ENCODE results near the gene SART3. TPM values are rescaled to one million over a fixed set of nuclear protein-coding genes. Genes with fewer than 3 reads are reported as not detected.

SART3 gene
- polyA plus RNA-seq, 1 of the 3 experiments (the other 2 are of a cell fraction) = 28.9 TPM

- Histone ChIP-seq H4K20me1 (ENCODE audit: insufficient read depth) (peaks cover 3% of the 10 kb centered on the region; the same call in 1 of the 2 replicates), H3K9me3 (no peaks in the 10 kb centered on the region), H3K4me1 (ENCODE audit: control insufficient read depth in 1 of 2, insufficient read depth in 2 of 2, low read depth in 1 of 2, low read length in 1 of 2) (peaks cover 31 to 33% of the 10 kb centered on the region in 2 experiments), H3K79me2 (ENCODE audit: insufficient read depth) (peaks cover 40% of the 10 kb centered on the region), H3F3A (replicated peaks; ENCODE audit: insufficient read depth) (peaks cover 25% of the 10 kb centered on the region), H3K4me3 (ENCODE audit: low read depth in 2 of 2, low read length in 1 of 2) (no peak overlapping the region), H2AFZ (ENCODE audit: low read depth) (no peak overlapping the region), H3K27ac (ENCODE audit: low read depth in 2 of 2, low read length in 1 of 2) (peak overlapping the region; percentile 65 to 86; a peak in 2 of 4 replicates), H3K27me3 (ENCODE audit: insufficient read depth) (no peaks in the 10 kb centered on the region), H3K36me3 (replicated peaks in 1 of 2; ENCODE audit: control insufficient read depth in 1 of 2, insufficient read depth in 2 of 2, low read length in 1 of 2) (peaks cover 46 to 57% of the 10 kb centered on the region in 2 experiments), H3K9ac (no peak overlapping the region), H3K4me2 (no peak overlapping the region), H3K9me2 (no peaks in the 10 kb centered on the region)
- DNase-seq = no peak
- ChIA-PET POLR2A (interaction anchor here (0.7 kb wide), 1 partner anchor 40 kb away, joined by 4 read pairs; no protein-coding TSS in a partner anchor), CTCF (interaction anchor here (0.6 to 16.0 kb wide), 10 partner anchors 13 to 319 kb away, joined by 3 to 503 read pairs (median 4); no protein-coding TSS in a partner anchor)
- no peak for TF ChIP-seq EZH2phosphoT487 (IDR thresholded peaks at IDR 0.05; ENCODE audit: borderline replicate concordance, low read depth)
- TF ChIP-seq MAX (IDR thresholded peaks at IDR 0.05; ENCODE audit: low read depth) = no peak
- TF ChIP-seq FOXJ3 (CRISPR knock-in tag; IDR thresholded peaks at IDR 0.05) = no peak
- no peak for TF ChIP-seq POLR2AphosphoS5 (IDR thresholded peaks at IDR 0.05; ENCODE audit: low read depth, low read length)
- no peak for TF ChIP-seq CTCF (IDR thresholded peaks at IDR 0.05)
- TF ChIP-seq JUND (IDR thresholded peaks at IDR 0.05) = no peak
- TF ChIP-seq MEF2A (IDR thresholded peaks at IDR 0.05; ENCODE audit: borderline replicate concordance, low read depth) = no peak
- TF ChIP-seq PBX3 (IDR thresholded peaks at IDR 0.05) = no peak
- TF ChIP-seq ELF1 (IDR thresholded peaks at IDR 0.05) = no peak
- no peak for TF ChIP-seq TCF12 (IDR thresholded peaks at IDR 0.05)
- TF ChIP-seq FOXM1 (IDR thresholded peaks at IDR 0.05; ENCODE audit: low read depth) = no peak
- no peak for TF ChIP-seq RAD21 (IDR thresholded peaks at IDR 0.05; ENCODE audit: low read length)
- no peak for TF ChIP-seq ZBTB33 (IDR thresholded peaks at IDR 0.05; ENCODE audit: borderline replicate concordance, low read depth)
- no peak for TF ChIP-seq RFX5 (IDR thresholded peaks at IDR 0.05; ENCODE audit: low read length)
Observed at GRCh38 chr12:108564724-108565123, 3.8 kb upstream of the SART3 start.
